GM10266 (cell line): ENCODE results near the gene B3GLCT.

Experiments used
- DNase-seq: peaks from one replicate; pipeline ENCODE4 v3.0.0; 2012; ENCODE audit errors: extremely low spot score
- CTCF ChIP-seq: IDR thresholded peaks from 2 replicates; pipeline ENCODE4 v1.5.1; 2012; ENCODE audit warnings: mild to moderate bottlenecking, low read depth; ENCODE audit not compliant: control insufficient read depth, insufficient read depth; ENCODE audit errors: missing control alignments

B3GLCT gene

DNA sequence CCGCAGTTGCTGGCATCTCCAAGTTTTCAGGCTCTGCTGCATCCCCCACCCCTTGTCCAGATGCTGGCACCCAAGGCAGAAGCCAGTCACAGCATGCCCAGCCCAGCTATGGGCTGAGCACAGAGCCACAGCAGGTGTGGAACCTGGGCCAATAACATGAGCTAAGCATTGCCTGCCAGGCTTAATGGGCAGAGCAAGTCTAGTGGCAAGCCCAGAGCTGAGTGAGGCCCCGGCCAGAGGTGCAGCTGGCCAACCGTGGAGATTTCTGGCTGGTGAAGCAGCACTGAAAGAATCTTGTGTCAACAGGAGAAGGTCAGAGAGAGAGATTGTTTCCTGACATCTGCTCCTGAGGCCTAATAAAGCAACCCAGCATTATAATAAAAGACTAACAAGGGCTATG lies 111.0 kb downstream of the B3GLCT start:
- no peak for DNase-seq
- no peak for TF ChIP-seq CTCF

- DNase-seq = no peak
These were observed 112.1 kb downstream of the B3GLCT start for GRCh38 chr13:31311921-31312320.

GRCh38 chr13:31314961-31315360 lies 115.2 kb downstream of the B3GLCT start:
- no peak for DNase-seq

More at GRCh38 chr13:31311921-31312320, 112.1 kb downstream of the B3GLCT start:
- TF ChIP-seq CTCF = no peak

DNA sequence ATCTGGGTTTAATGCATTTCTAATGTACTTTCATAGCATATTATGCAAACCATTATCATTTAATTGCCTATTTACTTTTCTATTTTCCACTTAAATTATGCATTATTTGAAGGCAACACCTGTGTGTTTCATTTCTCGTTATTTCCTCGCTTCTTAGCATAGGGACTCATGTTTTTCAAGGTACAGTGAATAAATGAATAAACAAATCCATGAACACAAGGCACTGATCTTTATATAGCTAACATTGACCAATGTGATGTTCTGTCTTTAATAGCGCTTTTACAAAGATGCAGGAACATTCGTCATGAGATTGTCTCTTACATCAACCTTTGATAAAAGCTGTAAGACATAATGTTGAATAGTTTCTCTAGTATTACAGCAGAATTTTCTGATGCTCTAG lies 121.2 kb downstream of the B3GLCT start:
- no peak for TF ChIP-seq CTCF
- no peak for DNase-seq

More at GRCh38 chr13:31314961-31315360, 115.2 kb downstream of the B3GLCT start:
- TF ChIP-seq CTCF = no peak

DNA sequence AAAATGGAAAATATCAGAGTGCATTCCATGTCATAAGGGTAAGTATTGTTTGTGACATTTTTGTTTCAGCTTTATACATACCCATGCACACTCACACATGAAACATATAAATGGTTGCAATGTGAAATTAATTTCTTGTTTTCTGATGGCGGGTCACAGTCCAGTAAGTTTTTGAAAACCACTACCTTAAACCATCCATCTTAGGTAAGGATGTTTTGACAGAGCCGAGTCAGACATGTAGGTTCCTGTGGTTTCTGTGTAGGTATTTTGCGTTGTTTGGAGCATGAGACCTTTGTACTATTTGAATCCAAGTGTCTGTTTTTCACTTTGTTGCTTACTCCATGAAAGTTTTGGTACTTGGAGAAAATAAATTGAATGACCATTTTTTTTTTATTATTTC lies 121.7 kb downstream of the B3GLCT start:
- no peak for TF ChIP-seq CTCF
- no peak for DNase-seq

DNA sequence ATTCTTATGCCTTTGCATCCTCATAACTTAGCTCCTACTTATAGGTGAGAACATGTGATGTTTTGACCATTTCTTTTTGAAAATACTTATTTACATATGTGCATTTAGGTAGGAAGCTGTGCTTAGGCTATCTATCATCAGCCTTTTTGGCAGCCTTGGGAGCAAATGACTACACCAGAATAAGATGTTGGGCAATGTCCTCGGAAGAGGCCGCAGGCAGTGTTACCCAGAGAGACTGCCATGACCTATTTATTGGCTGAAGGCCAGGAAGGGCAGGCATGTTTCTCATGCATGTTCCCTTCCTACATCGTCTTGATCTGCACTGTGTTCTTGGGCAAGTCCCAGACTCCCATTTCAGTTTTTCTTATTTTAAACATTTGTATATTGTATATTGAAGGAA lies 122.3 kb downstream of the B3GLCT start:
- DNase-seq = no peak
- no peak for TF ChIP-seq CTCF

DNA sequence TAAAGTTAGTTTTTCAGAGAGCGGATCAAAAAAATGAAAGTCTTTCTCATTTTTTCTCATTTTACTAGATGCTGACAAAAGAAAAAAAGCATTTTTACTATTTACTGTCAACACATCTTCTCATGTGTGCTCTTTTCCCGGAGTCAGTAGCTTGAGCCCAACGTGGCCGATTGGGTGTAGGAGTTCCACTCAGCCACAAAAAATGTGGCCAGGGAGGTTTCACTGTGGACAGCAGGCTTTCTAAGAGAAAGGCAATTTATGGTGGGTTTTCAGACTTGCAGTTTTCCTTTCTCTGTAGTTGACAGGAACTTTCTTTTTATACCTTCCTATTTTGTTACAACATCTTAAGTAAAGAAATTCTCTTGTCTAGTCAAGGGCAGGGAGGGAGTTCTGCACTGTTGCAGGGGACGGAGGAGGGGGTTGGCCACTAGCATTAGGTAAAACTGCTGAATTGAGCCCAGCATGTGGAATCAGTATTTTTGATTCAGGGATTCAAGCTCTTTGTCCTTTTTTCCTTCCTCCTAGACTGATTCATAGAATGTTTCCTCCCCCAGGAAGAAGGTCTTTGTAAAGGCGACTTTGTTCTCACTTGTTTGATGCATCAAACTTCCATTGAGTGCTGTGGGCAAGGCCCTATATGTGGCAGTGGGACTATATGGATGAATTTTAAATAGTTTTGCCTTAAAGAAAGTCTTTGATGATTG lies 123.1 kb downstream of the B3GLCT start:
- no peak for TF ChIP-seq CTCF
- no peak for DNase-seq
